Measurements from ENCODE around the gene KCNH8. TPM values are rescaled to one million over a fixed set of nuclear protein-coding genes. Genes with fewer than 3 reads are reported as not detected.
A peak's percentile ranks its signal among the peaks of the same experiment; 100 is the strongest.
"Not testable (repeated sequence)": the region's sequence is repeated elsewhere in the genome, so short reads cannot be mapped to it uniquely, and the experiment has no call there.

Gene KCNH8
- 1 to 10 TPM; 1.2 to 3.0 (median 2.4) TPM for polyA plus RNA-seq (ENCODE audit: insufficient read depth in 1 of 5, insufficient read length in 5 of 5, low replicate concordance in 1 of 5)
- long read RNA-seq, donor 1, result 0 reads
- long read RNA-seq, donor 2, result 0 reads
- long read RNA-seq, donor 3, result 0 reads
- long read RNA-seq, donor 4, result 0 reads
- long read RNA-seq, donor 5, result 0 reads
- long read RNA-seq, donor 6, result 0 reads
- long read RNA-seq, donor 7, result 0 reads
- long read RNA-seq, donor 8, result 0 reads

DNA sequence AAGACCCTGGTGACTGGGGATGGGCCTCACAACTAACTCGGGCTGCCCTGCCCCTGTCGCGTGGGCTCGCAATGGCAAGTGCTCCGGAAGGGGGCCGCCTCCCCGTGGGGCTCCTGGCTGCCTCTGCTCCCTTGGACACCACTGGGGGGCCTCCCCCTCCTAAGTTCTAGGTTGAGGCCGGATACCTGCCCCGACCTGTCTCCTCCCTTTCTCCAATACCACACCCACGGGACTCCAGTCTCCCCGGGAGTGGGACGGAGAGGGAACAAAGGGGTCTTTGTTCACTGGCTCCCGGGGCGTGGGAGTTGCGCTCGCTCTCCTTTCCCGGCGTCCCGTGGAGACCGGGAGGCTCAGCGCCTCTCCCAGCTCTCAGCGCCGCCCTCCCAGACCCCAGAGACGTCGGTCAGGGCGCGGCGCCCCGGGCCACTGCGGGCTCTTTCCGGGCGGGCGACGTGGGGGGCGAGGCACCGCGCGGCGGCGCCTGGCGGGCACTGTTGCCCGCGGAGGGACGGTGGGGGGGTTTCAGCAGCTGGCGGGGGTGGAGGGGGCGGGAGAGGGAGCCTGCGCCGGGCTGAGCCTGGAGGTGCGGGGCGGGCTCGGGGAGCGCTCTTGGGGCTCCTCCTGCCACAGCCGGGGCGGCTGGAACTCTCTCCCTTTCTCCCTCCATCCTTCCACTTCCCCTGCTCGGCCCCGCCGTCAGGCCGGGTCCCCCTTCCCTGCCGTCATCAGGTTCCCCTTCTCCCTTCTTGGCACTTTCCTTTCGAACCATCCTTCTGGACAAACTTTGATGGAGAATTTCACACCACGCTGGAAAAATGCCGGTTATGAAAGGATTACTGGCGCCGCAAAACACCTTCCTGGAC, at the start of gene KCNH8:
Gene KCNH8 (plus strand): TSS at position 606 of the 863 bp plus-strand sequence. CDS start 210 bp downstream, at position 816.
- DNase-seq, result peak in 1 of 2 donors; percentile 32

DNA sequence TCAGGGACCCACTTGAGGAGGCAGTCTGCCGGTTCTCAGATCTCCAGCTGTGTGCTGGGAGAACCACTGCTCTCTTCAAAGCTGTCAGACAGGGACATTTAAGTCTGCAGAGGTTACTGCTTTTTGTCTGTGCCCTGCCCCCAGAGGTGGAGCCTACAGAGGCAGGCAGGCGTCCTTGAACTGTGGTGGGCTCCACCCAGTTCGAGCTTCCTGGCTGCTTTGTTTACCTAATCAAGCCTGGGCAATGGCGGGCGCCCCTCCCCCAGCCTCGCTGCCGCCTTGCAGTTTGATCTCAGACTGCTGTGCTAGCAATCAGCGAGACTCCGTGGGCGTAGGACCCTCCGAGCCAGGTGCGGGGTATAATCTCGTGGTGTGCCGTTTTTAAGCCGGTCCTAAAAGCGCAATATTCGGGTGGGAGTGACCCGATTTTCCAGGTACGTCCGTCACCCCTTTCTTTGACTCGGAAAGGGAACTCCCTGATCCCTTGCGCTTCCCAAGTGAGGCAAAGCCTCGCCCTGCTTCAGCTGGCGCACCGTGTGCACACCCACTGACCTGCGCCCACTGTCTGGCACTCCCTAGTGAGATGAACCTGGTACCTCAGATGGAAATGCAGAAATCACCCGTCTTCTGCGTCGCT, 45.5 kb upstream of the KCNH8 start:
- DNase-seq, result not testable (repeated sequence)

DNA sequence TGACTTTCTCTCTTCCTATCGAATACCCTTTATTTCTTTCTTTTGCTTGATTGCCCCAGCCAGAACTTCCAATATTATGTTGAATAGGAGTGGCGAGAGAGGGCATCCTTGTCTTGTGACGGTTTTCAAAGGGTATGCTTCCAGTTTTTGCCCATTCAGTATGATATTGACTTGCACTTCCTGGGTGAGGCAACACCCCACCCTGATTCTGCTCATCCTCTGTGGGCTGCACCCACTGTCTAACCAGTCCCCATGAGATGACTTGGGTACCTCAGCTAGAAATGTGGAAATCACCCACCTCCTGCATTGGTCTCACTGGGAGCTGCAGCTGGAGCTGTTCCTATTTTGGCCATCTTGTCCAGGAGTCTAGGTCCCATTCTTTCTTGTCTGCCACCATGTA, 44.8 kb upstream of the KCNH8 start:
- DNase-seq, result no peak

DNA sequence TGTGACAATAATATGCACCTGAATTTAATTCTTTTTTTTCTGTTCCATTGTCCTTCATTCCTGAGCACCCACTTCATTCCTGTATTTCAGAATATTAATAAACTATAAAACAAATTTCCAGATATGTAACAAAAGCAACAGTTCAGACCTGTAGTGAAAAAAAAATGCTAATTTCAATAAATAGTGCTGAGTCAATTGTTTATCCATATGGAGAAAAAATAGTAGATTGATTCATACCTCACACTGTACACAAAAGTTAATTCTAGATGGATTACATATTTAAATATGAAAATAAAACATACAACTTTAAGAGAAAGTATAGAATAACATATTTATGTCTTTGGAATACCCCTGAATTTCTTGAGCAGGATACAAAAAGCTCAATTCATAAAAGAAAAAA, 43.9 kb upstream of the KCNH8 start:
- no peak for DNase-seq

DNA sequence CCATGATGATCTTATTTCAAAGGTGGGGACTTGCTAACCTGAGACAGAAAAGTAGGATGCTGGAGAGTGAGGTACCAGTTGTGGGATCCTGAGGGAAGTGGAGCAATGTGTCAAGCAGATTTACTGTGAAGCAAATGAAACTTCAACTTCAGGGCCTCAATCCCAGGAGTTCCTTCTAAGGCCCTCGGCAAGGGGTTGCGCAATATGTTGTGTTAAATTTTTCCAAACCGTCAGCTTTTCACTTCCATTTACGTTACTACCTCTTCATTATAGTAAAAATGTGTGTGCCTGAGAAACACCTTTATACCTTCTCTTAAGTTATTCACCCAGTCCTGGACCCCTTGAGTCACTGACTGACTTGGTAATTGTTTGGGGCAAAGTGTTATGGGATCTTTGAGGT, 42.5 kb upstream of the KCNH8 start:
- no peak for DNase-seq

DNA sequence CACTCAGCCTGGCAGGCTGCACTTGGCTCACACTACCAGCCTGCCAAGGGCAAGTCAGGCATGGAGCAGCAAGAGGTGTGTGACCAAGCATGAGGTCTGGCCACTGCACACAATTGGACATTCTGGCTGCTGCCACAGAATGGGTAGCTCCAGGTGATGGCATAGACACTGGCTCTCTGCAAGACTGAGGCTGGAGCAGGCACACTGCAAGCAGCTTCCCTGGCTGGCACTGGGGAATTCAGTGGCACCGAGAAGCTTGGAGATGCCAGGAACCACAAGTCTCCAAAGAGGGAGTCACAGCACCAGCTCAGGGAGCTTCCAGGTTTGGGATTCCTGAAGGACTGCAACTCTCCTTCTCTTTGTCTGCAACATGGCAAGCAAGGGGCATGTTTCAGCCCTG, 42.0 kb upstream of the KCNH8 start:
- DNase-seq, result no peak

DNA sequence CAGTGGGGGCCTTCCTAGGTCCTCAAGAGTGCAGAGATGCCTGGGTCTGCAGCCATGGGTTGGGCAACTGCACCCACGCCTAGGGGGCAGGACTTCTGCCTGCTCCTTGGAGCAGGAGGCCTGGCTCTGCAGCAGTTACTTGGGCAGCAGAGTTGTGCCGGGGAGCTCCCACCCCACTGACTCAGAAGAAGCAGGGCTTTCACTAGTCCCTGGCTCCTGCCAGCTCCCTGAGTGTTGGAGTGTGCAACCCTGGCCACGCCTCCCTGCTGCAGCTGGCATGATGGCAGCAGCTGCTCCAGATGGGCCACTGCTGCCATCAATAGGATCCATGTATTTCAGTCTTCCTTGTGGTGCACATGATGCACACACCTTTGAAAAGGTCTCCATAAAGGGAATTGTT, 40.6 kb upstream of the KCNH8 start:
- no peak for DNase-seq

DNA sequence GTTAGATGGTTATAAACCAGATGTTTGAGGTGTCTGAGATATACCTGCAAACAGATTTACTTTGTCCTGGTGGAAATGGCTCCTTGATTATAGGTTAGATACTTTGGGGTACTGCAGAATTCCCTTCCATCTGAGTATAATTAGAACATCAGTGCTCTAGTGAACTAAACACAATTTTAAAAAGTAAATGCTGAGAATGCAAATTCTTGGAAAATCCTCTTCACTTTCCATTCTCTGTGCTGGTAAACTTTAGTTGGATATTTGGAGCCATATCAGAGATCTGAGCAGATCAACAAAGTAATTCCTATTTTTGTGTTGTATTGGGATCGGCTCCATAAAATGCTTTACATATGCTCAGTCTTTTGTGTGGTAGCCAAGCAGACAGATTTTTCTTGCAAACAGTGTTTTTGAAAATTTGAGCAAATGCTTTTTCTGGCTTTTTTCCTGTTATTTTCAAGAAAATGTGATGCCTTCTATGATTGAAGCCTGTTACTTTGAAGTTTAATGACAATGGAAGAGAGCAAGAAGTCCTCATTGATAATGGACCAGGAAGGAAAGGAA, 37.9 kb upstream of the KCNH8 start:
- DNase-seq, result no peak

DNA sequence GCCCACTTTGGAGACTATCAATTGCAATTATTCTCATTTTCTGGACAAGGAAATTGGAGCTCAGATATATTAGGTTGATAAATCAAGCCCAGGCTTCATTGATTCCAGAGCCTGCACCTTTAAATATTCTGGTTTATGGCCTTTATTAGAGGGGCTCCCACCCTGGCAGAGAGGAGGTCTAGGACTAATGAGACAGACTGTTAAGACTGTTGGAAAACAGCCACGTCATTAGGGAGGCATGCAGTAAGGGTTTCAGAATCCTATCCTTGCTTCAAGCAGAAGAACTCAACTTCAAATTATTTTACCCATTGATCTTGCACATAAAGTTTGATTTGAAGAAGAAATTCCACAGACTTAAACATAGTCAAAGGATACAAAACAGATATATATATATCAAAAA, 33.8 kb upstream of the KCNH8 start:
- DNase-seq, result no peak

DNA sequence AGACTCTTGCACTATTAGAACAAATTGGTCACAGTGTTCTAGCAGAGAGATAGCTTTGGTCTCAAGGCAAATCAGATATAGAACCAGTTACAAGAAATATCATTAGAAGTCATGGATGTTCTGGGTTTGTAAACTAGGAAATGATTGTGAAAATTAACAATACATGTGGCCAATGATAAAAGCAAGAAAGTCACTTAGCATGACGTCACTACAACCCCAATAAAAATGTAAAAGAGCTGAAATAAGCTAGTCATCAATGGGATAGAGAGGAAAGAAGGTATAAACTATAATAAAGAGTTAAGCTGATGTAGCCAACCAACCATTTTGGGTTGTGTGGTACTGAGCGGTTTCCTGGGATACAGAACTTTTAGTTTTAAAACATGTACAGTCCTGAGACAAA, 32.1 kb upstream of the KCNH8 start:
- no peak for DNase-seq

DNA sequence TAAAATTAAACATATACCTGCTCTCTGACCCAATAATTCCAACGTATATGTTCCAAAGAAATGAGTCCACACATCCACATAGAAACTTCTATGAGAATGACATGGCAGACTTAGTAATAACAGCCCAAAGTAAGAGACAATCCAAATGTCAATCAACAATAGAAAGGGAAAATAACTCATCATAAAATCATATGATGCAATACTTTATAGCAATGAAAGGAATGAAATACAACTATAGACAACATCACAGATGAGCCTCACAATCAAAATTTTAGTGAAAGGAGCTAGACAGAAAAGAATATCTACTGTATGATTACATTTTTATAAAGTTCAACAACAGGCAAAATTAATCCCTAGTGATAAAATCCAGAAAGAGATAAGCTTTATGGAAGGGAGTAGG, 23.6 kb upstream of the KCNH8 start:
- no peak for DNase-seq

DNA sequence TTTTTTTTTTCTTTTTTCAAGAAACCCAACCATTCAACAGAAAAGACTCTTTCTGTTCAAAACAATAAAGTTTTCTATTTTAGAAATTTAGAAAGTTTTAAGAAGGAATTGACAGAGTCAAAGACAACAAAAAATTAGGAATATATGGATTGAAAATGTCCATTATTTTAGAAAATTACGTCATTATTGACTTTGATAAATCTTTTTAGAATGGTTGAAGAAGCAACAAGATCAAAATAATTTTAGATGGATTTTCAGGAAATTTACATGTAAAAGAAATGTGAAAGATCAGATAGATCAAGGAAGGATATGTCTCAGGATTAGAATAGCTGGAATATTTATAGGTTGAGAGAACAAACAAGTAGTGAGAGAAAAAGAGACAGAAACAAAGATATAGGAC, 8.4 kb upstream of the KCNH8 start:
- DNase-seq, result no peak

DNA sequence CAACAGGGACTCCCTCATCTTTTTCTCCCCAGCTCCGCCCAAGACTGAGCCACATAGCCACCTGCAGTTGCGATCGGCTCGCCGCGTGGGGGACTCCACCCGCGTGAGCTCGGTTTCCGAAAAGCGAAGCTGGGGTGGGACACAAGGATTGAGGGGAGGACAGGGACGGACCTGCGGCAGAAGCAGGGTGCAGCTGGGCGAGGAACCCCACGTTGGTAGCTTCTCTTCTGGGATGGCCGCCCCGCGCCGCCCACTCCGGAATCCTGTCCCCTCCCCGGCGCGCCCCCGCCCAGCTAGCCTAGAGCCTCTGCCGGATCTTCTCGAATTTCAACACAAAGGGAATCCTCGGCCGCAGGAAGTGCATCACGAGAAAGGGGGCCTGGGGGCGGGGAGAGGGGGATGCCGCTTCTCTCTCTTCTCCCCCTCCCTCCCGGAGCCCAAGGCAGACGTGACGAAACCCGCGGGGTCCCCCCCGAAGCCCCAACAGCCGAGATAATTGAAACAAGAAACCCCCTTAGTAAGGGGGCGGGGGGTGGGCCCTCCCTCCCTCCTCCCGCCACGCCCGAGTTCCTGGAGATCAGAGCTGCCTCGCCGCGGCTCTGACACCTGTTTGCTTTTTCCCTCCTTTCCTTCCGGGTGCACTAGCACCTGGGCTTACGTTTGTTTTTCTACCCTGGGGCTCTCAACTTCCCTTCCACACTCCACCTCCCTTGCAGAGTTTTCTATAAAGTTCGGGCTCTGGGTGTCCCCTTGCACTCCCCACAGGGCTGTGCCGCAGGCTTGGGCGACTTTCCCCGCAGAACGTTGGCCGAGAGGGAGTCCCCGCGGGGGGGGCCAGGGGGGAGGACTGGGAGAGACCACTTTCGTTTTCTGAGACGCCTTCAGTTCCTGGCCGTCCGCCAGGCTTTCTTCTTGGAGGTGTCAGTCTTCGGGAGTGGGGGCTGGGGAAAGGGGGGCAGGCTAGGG, 1.3 kb upstream of the KCNH8 start:
- peak; percentile 73 to 81 for DNase-seq

DNA sequence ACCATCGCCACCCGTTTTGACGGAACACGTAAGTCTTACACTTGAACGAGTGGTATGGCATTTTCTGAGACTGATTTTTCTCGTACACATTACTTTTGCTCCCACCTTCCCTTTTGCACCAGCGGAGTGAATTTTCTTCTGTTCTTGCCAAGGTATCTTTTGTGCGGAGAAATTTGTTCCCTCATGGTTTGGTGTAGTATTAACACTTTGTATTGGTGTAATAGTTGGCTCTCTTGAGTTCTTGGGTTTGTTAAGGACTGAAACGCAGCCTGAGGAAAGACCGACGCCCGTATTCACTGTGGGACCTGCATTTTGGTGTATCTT, 420 bp downstream of the KCNH8 start:
- DNase-seq, result no peak

DNA sequence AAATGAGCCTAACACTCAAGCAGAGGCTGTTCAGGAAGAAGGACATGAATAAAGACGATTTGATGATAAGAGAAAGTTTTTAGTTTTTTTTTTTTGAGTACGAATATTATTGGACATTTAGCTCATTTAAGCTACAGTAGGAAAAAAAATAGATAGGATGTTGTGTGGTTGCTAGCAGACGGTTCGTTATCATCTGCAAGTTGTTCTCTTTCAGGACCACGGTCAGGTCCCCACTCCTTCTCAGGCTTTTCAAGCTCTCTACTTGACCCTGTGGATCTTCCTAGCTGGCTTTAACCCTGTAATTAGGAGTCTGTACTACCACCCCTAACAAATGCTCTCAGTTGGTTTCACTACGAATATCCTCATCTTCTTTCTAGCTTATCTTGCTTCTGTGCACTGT, 1.1 kb downstream of the KCNH8 start:
- DNase-seq, result no peak

DNA sequence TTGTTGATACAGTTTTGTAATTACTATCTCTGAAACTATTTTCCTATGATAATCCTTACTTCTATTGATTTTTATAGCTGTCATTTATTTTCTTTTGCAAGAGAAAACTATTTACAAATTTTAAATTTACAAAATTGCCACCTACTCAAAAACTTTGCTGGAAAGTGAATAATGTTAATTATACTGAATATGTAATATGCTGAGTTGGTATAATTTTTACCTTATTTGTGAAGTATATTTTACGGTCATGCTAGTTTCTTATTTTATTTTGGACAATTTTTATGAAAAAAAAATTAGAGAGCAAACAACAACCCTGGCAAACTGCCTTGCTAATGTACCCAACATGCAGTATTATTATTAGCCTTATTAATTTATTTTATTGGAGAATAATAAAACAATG, 2.9 kb downstream of the KCNH8 start:
- no peak for DNase-seq

DNA sequence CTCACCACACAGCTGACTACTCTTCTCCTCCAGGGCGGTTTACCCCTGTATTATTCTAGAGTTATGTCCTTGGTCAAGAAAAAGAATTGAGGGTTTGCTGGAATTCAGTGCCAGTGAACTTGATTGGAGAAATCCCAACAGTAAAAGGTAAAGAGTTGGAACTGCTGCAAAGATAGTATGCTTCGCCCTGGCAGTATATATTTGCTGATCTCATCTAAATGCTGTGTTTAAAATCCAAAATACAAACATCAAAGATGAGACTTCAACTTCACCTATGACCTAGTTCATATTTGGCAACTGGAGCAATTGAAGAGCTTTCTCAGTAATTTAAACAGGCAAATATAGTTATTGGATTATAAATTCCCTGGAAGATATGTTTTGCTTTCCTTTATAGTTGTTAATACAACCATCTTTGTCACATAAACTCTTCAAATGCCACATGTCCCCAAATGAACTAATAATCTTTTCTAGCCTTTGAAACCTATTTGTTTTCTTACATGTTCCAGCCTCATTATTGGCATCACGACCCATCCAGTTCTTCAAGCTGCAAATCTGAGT, 6.5 kb downstream of the KCNH8 start:
- no peak for DNase-seq

DNA sequence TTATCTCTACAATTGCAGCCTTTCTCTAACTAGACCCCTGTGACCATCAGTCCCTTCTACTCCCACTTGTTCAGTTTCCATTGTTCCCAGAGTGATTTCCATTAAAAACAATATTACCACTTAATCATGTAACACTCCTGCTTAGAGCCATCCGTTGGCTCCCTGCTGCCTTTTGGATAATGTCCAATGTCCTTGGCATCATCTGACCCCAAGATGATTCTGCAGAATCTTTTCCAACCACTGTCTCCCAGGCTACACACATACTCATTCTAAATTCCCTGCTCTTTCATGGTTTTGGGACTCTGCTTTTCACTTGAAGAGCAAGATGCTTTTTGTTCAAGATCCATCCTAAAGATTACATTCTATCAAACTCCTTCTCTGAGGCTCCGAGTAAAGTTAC, 7.1 kb downstream of the KCNH8 start:
- DNase-seq, result no peak

DNA sequence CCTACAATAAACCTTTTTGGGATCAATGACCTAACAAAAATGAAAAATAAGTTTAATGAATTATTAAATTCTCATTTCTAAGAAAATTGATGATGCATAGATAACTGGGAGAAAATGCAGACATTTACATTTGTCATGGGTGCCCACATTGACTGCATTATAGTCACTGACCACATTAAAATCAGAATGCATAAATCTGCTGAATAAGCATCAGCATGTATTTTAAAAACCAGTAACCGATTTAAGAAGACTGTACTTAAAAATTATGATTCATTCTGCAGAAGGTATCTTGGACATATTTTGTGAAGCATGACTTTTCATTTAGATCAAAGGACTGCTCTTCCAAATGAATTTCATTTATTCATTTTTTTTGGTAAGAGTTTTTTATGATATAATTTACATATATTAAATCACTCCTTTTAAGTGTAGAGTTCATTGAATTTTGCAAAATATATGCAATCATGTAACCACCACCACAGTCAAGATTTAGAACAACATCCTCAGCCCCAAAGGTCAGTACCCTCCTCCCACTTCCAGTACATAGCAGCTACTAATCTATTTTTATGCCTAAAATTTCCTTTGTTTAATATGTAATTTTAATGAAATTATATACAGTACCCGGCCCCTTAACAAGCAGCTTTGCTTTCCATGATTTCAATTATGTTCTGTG, 11.8 kb downstream of the KCNH8 start:
- DNase-seq, result no peak

DNA sequence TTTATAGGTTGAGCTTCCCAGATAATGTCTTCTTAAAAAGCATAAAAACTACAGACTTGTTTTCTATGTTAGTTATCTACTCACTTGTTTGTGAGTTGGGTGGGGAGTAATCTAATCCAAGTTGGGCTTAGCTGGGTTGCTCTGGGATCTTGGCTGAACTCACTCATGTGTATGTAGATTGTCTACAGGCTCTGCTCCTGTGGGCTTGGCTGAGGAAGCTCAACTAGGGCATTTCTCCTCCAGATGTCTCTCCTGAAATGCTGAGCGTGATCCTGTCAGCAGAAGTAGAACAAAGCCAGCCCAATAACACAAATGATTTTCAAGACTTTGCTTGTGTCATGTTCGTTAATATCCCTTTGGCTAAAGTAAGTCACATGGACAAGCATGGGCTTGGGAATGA, 17.3 kb downstream of the KCNH8 start:
- DNase-seq, result no peak

DNA sequence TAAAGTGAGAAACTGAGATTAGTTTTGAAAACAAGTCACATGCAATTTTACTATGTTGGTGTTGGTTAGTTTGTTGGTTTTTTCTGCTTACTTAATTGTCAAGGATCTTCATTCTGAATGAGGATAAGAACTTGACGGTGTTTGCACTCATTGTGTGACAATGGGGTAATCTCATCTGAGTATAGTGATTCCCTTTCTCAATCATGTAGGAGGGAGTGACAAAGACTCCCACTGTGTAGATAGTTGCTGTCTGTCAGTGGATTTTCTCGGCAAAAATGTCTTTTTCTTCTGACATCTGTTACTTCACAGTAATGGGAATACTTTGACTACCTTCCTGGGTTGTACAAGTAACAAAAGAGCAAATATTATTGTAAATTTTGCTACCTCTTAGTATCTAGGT, 23.5 kb downstream of the KCNH8 start:
- no peak for DNase-seq
